Stomach smooth muscle (tissue), 2 donors: ENCODE results near the gene RIT1.
"Not testable (repeated sequence)": the region's sequence is repeated elsewhere in the genome, so short reads cannot be mapped to it uniquely, and the experiment has no call there.

Experiments used
- H3K27ac ChIP-seq: one replicate; pipeline ENCODE4 v1.7.0; 2013; ENCODE audit warnings: mild to moderate bottlenecking, low read length, inconsistent platforms
- H3K27me3 ChIP-seq, 2 donors: one replicate each; pipeline ENCODE4 v1.7.0; 2013; ENCODE audit warnings: low read length in 2 of 2; ENCODE audit not compliant: insufficient read depth in 2 of 2, control insufficient read depth in 1 of 2
- H3K36me3 ChIP-seq, 2 donors: one replicate each; pipeline ENCODE4 v1.7.0; 2013; ENCODE audit warnings: low read length in 2 of 2; ENCODE audit not compliant: control insufficient read depth in 2 of 2, insufficient read depth in 2 of 2
- H3K4me1 ChIP-seq: one replicate; pipeline ENCODE4 v1.7.0; 2013; ENCODE audit warnings: low read length; ENCODE audit not compliant: control insufficient read depth, insufficient read depth
- H3K4me3 ChIP-seq, 2 donors: one replicate each; pipeline ENCODE4 v1.7.0; 2013; ENCODE audit warnings: low read length in 2 of 2
- H3K9ac ChIP-seq, 2 donors: one replicate each; pipeline ENCODE4 v1.7.0; 2013; ENCODE audit warnings: low read length in 2 of 2, mild to moderate bottlenecking in 1 of 2
- H3K9me3 ChIP-seq, 2 donors: one replicate each; pipeline ENCODE4 v1.7.0; 2013; ENCODE audit warnings: low read length in 2 of 2; ENCODE audit not compliant: control insufficient read depth in 2 of 2
- donor health status: healthy.
- donor health status: Pancreatic carcinoma.

The RIT1 gene

GRCh38 chr1:155912056-155912536 lies 947 bp upstream of the RIT1 start:
- Histone ChIP-seq H3K36me3 (peaks cover 34 to 37% of the 10 kb centered on the region in 2 donors), H3K27me3 (no peaks in the 10 kb centered on the region), H3K27ac (peak overlapping the region; percentile 84), H3K9me3 (no peaks in the 10 kb centered on the region), H3K4me1 (peaks cover 14% of the 10 kb centered on the region), H3K9ac (peak overlapping the region in 1 of 2 donors; percentile 86), H3K4me3 (no peak overlapping the region)

GRCh38 chr1:155910621-155911121 lies 478 bp downstream of the RIT1 start:
- H3K4me1 ChIP-seq: peaks cover 14% of the 10 kb centered on the region
- peak overlapping the region; percentile 81 to 86 for H3K9ac ChIP-seq
- H3K9me3 ChIP-seq: no peaks in the 10 kb centered on the region
- H3K27ac ChIP-seq: peak overlapping the region; percentile 84
- no peaks in the 10 kb centered on the region for H3K27me3 ChIP-seq
- H3K4me3 ChIP-seq: peak overlapping the region; percentile 86
- peaks cover 22 to 27% of the 10 kb centered on the region in 2 donors for H3K36me3 ChIP-seq

- Histone ChIP-seq H3K36me3 (peaks cover 26 to 30% of the 10 kb centered on the region in 2 donors), H3K4me3 (peak overlapping the region; percentile 86), H3K4me1 (peaks cover 14% of the 10 kb centered on the region), H3K27me3 (no peaks in the 10 kb centered on the region), H3K9me3 (no peaks in the 10 kb centered on the region), H3K27ac (peak overlapping the region; percentile 6), H3K9ac (no peak overlapping the region)
Observed at GRCh38 chr1:155909894-155910293, 1.3 kb downstream of the RIT1 start.

GRCh38 chr1:155904261-155904660 lies 6.9 kb downstream of the RIT1 start:
- H3K36me3 ChIP-seq: peaks cover 38 to 41% of the 10 kb centered on the region in 2 donors
- no peaks in the 10 kb centered on the region for H3K27me3 ChIP-seq
- no peak overlapping the region for H3K9ac ChIP-seq
- no peak overlapping the region for H3K27ac ChIP-seq
- no peaks in the 10 kb centered on the region for H3K4me1 ChIP-seq
- H3K4me3 ChIP-seq: no peak overlapping the region
- no peaks in the 10 kb centered on the region for H3K9me3 ChIP-seq

- H3K27ac ChIP-seq: no peak overlapping the region
- H3K4me3 ChIP-seq: no peak overlapping the region
- no peak overlapping the region for H3K9ac ChIP-seq
- no peaks in the 10 kb centered on the region for H3K9me3 ChIP-seq
- no peaks in the 10 kb centered on the region for H3K27me3 ChIP-seq
- H3K4me1 ChIP-seq: no peaks in the 10 kb centered on the region
- peaks cover 34 to 37% of the 10 kb centered on the region in 2 donors for H3K36me3 ChIP-seq
Observed at GRCh38 chr1:155900161-155900560, 11.0 kb downstream of the RIT1 start.

GRCh38 chr1:155899683-155900082 lies 11.5 kb downstream of the RIT1 start:
- Histone ChIP-seq H3K36me3 (peaks cover 30 to 33% of the 10 kb centered on the region in 2 donors), H3K27ac (no peak overlapping the region), H3K9ac (no peak overlapping the region), H3K4me1 (no peaks in the 10 kb centered on the region), H3K9me3 (no peaks in the 10 kb centered on the region), H3K4me3 (no peak overlapping the region), H3K27me3 (no peaks in the 10 kb centered on the region)

- H3K27ac ChIP-seq: no peak overlapping the region
- H3K4me3 ChIP-seq: no peak overlapping the region
- H3K36me3 ChIP-seq: peaks cover 22 to 26% of the 10 kb centered on the region in 2 donors
- H3K27me3 ChIP-seq: no peaks in the 10 kb centered on the region
- no peak overlapping the region for H3K9ac ChIP-seq
- H3K9me3 ChIP-seq: no peaks in the 10 kb centered on the region
- no peaks in the 10 kb centered on the region for H3K4me1 ChIP-seq
Observed at GRCh38 chr1:155898888-155899287, 12.3 kb downstream of the RIT1 start.

- Histone ChIP-seq H3K4me3 (no peak overlapping the region), H3K36me3 (peaks cover 17 to 20% of the 10 kb centered on the region in 2 donors), H3K4me1 (peaks cover 3% of the 10 kb centered on the region), H3K9me3 (no peaks in the 10 kb centered on the region), H3K27me3 (no peaks in the 10 kb centered on the region), H3K27ac (no peak overlapping the region), H3K9ac (no peak overlapping the region)
Observed at GRCh38 chr1:155897746-155898145, 13.4 kb downstream of the RIT1 start.

- not testable (repeated sequence) for H3K9ac ChIP-seq, H3K4me1 ChIP-seq, H3K27ac ChIP-seq, H3K4me3 ChIP-seq, H3K27me3 ChIP-seq, H3K9me3 ChIP-seq
- peaks cover 16 to 17% of the 10 kb centered on the region in 2 donors for H3K36me3 ChIP-seq
Observed at GRCh38 chr1:155896476-155896875, 14.7 kb downstream of the RIT1 start.

- not testable (repeated sequence) for H3K4me3 ChIP-seq, H3K27ac ChIP-seq, H3K9me3 ChIP-seq, H3K4me1 ChIP-seq, H3K27me3 ChIP-seq, H3K9ac ChIP-seq
- peaks cover 12 to 15% of the 10 kb centered on the region in 2 donors for H3K36me3 ChIP-seq
Observed at GRCh38 chr1:155895617-155896016, 15.5 kb downstream of the RIT1 start.

GRCh38 chr1:155893389-155894142 lies 17.6 kb downstream of the RIT1 start:
- Histone ChIP-seq H3K36me3 (peaks cover 0 to 2% of the 10 kb centered on the region in 2 donors), H3K9ac (no peak overlapping the region), H3K4me1 (peaks cover 8% of the 10 kb centered on the region), H3K27ac (peak overlapping the region; percentile 18), H3K9me3 (no peaks in the 10 kb centered on the region), H3K4me3 (no peak overlapping the region), H3K27me3 (no peaks in the 10 kb centered on the region)
